ENCODE data around the gene METRN.
"Not testable (repeated sequence)": the region's sequence is repeated elsewhere in the genome, so short reads cannot be mapped to it uniquely, and the experiment has no call there.

Gene METRN

DNA sequence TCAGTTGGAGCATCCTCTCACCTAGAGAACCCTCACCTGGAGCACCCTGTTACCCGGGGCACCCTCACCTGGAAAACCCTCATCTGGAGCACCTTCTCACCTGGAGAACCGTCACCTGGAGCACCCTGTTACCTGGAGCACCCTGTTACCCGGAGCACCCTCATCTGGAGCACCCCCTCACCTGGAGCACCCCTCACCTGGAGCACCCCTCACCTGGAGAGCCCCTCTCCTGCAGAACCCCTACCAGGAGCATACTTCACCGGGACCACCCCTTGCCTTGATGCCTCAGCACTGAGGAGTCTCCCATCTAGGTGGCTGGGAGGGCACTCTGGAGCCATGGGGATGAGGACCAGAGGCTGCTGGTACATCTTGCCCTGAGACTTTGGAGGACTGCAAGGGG is 6.0 kb upstream of the METRN start:
- no peak for DNase-seq (ENCODE audit: low read depth in 2 of 3, low spot score in 2 of 3)

DNA sequence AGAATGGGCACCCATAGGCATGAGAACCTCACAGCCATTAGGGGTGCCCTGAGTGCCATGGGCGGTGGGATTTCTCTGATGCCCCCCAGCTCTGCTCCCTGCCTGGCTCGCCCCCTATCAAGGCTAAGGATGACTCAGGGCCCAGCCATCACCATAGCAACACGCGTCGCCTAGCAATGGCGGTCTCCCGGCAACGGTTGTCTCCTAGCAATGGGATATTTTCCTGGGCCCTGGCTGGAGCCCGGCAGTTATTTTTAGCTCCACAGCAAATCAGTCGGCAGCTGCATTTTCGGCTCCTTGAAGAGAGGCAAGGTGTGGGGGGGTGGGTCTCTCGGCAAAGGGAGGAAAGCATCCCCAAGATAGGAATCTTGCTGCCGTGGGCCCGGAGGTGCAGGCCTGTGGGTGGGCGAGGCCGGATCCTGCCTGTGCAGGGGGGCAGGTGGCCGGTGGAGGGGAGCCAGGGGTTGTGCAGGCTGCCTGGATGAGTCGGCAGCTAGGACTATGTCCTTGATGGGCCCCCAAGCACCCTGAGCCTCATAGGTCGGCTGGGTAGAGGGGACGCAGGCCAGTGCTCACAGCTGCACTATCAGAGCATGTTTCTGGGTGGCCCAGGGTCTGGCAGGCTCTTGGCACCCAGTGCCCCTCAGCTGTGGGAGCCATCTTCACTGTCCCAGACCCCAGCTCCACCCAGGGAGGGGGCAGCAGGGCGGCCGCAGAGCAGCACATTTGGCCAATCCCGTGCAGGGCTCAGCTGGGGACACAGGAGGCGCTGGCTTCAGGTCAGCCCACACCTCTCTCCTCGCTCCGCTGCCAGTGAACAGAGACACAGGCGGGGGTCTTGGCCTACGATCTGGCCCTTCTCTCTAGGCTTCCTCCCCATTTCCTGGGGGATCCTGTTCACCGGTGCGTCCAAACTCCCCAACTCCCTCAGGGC is 5.1 kb upstream of the METRN start:
- DNase-seq (ENCODE audit: low read depth in 2 of 3, low spot score in 2 of 3): no peak

DNA sequence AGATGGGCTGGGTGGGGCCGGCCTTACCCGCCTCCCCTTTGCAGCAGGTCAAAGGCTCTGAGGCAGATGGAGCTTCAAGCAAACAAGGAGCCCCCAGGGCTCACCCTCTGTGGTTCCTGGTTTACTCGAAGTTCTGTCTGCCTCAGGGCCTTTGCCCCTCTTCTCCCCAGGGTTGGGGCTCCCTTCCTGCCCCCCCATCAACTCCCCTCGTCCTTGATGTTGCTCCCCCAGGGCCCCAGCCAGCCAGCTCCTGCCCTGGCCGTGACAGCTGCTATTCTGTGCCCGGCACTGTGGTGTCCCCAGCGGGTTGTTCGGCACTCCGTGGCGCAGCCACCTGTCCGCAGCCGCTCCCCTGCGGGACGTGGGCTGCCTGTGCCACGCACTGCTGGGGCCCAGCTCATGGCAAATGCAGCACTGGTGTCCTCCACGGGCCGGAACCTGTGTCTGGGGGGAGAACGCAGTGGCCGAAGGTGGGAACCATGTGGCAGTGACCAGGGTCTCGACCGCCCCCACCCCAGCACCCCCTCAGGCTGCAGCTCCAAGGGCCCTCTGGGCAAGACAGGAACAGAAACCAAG is 4.3 kb upstream of the METRN start:
- no peak for DNase-seq (ENCODE audit: low read depth in 2 of 3, low spot score in 2 of 3)

DNA sequence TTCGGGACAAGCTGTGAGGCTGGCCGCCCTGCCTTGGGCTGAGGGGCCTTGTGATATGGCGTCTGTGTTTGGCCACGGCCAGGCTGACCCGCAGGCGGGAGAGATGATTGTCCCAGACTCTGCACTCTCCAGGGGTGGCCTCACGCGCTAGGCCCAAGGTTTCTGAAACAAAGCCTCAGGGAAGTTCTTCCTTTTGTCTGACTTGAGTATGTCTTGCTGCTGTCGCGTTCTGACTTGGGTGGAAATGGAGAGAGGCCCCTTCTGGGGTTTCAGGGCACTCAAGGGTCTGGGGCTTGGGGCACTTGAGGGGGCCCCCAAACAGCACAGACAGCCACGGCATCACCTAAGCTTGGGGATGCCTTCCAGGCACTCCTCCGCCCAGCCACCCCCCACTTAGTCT is 3.8 kb upstream of the METRN start:
- no peak for DNase-seq (ENCODE audit: low read depth in 2 of 3, low spot score in 2 of 3)

DNA sequence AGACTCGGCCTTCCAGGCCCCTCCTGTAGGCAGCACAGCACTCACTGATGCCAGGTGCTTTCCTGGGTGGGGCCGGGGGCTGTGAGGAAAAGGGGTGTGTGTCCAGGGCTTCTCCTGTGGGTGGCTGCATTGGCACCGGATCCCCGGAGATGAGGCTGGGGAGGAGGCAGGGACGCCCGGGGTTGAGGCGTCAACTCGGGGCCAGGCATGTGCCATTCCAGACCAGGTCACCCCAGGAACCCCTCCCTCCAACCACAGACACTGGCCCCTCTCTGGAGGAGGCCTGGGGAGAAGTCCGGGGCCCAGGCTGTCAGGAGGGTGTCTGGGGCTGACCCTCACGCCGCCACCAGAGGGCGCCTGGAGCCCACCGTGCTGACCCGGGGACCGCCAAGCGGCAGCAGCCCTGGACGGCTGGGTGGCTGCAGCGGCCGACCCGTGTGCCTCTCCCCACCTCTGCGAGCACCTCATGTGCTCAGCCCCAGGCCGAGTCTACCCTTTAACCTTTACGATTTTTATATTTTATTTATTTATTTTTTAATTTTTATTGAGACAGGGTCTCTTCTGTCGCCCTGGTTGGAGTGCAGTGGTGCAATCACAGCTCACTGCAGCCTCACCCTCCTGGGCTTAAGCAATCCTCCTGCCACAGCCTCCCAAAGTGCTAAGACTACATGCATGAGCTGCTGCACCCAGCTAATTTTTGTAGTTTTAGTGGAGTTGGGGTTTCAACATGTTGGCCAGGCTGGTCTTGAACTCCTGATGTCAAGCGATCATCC is 3.2 kb upstream of the METRN start:
- DNase-seq (ENCODE audit: low read depth in 2 of 3, low spot score in 2 of 3): peak in 2 of 3 experiments; percentile 74 to 81

DNA sequence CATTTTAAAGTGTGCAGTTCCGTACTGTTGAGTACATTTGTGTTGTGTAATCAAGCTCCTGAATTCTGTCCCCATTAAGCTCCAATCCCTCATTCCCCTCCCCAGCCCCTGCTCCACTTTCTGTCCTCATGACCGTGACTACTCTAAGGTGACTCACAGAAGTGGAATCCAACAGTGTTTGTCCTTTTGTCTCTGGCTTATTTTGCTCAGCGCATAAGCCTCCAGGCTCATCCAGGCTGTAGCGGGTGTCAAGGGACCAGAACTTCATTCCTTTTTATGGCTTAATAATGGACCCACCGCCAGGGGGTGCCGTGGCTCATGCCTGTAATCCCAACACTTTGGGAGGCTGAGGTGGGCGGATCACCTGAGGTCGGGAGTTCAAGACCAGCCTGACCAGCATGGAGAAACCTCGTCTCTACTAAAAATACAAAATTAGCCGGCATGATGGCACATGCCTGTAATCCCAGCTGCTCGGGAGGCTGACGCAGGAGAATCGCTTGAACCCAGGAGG is 2.1 kb upstream of the METRN start:
- DNase-seq (ENCODE audit: low read depth in 2 of 3, low spot score in 2 of 3): not testable (repeated sequence)

DNA sequence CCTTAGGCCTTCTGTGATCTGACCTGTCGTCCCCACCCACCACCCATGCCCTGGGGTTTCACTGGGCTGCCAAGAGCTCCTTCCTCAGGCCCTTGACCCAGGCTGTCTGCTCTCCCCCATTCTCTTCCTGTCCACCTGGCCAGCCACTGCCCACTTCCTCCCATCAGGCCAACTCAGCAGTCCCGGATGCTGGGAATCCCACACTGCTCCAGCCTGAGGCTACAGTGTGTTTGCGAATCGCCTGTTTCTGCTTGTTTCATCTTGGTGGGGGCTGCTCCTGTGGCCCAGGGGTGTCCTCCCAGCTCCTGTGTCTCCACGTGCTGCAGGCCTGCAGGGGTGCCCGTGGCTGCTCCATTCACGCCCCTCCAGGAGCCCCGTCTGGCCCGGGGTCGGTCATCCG is 839 bp upstream of the METRN start:
- no peak for DNase-seq (ENCODE audit: low read depth in 2 of 3, low spot score in 2 of 3)

DNA sequence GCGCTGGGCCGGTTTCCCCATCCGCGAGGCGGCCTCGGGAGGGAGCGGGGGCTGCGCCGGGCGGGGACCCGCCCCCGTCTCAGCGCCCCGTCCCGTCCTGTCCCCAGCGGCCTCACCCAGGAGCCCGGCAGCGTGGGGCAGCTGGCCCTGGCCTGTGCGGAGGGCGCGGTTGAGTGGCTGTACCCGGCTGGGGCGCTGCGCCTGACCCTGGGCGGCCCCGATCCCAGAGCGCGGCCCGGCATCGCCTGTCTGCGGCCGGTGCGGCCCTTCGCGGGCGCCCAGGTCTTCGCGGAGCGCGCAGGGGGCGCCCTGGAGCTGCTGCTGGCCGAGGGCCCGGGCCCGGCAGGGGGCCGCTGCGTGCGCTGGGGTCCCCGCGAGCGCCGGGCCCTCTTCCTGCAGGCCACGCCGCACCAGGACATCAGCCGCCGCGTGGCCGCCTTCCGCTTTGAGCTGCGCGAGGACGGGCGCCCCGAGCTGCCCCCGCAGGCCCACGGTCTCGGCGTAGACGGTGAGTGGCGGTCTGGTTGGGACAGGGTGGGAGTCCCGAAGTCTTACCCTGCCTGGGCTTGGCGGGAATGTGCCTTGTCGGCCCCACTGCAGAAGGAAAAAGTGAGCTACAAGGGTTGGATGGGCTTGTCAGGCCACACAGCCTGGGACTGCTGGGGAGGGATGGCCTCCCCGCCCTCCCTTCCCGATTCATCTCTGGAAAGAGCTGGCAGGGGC is 720 bp downstream of the METRN start:
- no peak for DNase-seq (ENCODE audit: low read depth in 2 of 3, low spot score in 2 of 3)

DNA sequence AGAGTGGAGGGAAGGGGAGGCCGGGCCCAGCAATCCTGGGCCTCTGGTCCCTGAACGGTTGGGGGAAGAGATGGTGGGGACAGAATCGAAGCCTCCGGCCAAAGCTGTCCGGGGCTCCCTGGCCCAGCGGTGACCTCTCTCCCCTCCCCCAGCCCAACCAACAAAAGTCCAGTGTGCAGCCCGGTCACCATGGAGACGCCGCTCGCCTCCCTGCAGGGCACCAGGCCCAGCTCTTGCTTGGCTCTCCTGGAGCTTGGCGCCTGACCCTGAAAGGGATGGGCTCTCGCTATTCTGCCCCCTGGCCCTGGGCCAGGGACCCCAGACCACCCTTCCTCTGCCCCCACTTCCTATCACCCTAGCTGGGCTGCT is 1.3 kb downstream of the METRN start:
- DNase-seq (ENCODE audit: low read depth in 2 of 3, low spot score in 2 of 3): no peak

DNA sequence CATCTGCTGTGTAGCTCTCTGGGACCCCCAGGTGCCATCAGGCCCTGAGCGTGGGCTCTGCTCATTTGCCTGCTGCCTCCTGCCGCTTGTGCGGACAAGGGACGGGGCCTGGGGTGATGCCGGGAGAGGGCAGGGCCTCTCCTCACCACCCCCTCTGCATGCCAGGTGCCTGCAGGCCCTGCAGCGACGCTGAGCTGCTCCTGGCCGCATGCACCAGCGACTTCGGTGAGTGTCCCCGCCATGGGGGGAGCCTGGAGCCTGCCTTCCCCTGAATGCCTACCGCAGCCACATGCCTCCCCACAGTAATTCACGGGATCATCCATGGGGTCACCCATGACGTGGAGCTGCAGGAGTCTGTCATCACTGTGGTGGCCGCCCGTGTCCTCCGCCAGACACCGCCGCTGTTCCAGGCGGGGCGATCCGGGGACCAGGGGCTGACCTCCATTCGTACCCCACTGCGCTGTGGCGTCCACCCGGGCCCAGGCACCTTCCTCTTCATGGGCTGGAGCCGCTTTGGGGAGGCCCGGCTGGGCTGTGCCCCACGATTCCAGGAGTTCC is 1.9 kb downstream of the METRN start:
- DNase-seq (ENCODE audit: low read depth in 2 of 3, low spot score in 2 of 3): no peak

DNA sequence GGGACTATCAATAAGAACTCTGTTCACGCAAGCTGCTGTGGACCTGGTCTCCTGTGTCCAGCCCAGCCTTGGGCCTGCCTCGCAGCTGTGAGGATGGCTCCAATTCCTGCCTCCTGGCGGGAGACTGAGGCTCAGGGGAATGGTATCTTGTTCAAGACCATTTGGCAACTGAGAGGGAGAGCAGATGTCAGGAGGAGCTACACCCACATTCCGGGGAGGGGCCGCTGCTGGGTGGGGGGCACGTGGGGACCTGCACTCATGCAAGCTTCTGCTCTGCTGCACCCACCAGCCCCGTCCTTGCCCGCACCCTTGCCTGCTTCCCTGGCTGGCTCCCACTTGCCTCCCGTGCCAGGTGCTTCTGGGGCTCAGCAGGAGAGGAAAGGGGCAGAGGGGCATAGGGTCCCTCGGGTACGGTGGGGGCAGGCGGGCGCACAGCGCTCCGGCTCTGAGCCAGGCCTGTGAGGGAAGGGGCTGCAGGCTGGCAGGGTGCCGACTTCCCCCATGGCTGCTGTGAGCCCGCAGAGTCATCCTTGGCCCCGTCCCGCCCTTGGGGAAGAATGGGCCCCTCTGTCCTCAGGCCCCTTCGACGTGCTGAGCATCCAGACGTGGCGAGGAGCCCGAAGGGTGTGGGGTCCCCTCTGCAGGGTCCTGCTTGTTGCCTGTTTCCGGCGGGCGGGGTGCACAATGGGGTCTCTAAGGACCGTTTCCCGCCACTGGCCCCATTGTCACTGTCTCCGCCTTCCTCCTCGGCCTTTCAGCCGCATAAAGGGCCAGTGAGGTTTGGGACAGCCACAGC is 2.7 kb downstream of the METRN start:
- no peak for DNase-seq (ENCODE audit: low read depth in 2 of 3, low spot score in 2 of 3)

DNA sequence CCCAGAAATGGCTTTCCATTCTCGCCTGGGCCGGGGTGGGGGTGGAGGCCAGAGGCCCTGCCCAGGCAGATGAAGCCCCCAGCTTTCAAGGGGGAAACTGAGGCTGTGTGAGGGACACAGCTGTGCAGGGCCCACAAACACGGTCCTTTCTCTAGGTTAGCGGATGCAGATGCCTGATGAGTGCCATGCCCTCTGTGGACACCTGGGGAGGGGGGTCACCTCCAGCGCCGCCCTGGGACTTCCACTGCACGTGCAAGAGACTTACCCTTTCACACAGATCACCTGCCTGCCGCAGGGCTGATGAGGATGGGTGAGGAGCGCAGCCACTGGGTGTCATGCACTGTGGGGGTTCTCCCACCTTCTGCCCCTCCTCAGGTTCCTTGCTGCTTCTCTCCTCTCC is 3.5 kb downstream of the METRN start:
- DNase-seq (ENCODE audit: low read depth in 2 of 3, low spot score in 2 of 3): no peak

DNA sequence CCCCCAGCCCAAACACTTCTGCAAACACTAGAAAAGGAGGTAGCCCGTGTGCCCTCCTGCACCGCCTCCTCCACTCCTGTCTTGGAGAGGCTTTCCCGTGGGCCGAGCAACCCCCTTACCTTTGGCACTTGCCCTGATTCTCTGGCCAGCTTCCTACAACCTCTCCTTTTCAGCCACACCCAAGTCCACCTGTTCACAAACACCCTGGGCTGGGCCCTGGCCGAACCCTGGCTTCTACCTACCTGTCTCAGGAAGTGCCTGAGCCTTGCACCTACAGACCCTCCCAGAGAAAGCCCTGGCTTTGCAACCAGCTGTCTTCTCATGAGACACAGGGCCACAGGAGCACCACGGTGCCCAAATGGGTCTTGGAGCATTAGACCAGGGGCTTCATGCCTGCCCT is 4.0 kb downstream of the METRN start:
- DNase-seq (ENCODE audit: low read depth in 2 of 3, low spot score in 2 of 3): no peak

DNA sequence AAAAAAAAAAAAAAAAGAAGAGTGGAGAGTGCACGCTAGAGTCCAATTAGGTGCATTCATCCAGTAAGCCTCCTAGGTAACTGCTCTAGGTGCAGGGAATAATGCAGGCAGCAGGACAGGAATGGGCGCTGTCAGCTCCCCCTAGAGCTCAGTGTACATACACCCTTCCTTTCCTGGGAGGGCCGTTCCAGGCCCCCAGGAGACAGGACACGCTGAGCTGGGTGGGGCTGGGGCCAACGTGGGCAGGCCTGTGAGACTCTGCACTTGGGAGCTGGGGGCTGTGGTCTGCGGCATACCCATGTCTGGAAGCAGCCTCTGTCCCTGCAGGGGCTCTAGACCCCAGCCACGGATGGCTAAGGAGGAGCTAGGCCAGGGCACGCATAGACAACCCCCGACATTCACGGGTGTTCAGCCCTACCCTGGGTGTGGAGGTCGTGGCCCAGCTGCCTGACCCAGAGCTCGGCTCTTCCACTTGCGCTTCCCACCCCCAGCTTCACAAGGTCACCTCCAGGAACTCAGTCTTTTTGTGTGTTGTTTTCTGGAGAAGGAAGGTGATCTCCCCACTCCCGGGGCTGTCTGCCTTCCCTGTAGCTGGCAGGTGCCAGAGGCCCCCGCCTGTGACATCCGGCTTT is 5.0 kb downstream of the METRN start:
- DNase-seq (ENCODE audit: low read depth in 2 of 3, low spot score in 2 of 3): no peak

DNA sequence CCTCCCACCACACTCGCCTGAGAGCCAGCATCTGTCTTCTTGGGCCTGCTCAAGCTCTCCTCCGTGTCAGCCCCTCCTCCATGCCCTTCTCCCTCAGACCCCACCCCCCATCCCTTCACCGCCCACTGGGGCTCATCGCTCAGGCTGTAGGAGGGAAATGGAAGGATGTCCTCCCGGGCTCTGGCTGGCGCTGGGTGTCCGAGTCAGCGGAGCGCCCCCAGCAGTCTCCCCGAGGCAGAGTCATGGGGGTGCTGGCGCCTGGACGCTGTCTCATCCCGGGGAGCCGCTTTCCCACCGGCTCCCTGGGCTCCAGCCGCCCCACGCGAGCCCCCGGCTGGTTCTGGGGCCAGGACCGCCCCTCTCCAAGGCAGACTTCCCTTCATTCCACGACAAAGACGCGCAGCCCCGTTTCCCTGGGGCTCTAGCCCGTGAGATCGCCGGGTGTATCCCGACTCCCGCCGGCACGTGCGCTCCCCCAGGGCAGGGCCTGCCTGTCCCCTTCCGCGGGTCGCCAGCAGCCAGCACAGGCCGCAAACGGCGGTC is 5.6 kb downstream of the METRN start:
- DNase-seq (ENCODE audit: low read depth in 2 of 3, low spot score in 2 of 3): no peak

DNA sequence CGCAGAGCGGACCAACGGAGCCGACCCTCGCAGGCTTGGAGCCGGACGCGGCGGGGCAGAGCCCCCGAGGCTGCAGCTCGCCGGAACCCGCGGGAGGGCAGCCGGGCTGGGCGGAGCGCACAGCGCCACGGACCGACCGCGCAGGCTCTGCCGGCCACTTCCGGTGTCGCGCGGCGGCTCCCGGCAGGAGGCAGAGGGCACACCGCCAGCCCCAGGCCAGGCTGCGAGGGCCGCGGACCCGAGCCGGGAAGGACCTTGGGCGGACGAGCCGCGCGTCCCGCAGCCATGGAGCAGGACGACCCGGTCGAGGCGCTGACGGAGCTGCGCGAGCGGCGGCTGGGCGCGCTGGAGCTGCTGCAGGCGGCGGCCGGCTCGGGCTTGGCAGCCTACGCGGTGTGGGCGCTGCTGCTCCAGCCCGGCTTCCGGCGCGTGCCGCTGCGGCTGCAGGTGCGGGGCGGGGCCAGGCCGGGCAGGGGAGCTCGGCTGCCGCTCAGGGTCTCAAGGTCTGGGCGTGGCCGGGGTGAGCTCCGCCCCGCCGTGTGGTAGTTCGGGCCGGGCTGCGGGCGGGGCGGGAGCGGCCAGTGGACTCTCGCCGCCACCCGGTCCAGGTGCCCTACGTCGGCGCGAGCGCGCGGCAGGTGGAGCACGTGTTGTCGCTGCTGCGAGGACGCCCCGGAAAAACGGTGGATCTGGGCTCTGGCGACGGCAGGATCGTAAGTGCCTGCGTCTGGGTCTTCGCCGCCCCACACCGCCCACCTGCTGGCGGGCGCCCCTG is 6.3 kb downstream of the METRN start, which contains the start of gene ANTKMT:
ANTKMT (plus strand) TSS at position 157 of the 775 bp plus-strand sequence; CDS start at position 286, 129 bp downstream.
- peak in 2 of 3 experiments; percentile 49 to 75 for DNase-seq (ENCODE audit: low read depth in 2 of 3, low spot score in 2 of 3)

DNA sequence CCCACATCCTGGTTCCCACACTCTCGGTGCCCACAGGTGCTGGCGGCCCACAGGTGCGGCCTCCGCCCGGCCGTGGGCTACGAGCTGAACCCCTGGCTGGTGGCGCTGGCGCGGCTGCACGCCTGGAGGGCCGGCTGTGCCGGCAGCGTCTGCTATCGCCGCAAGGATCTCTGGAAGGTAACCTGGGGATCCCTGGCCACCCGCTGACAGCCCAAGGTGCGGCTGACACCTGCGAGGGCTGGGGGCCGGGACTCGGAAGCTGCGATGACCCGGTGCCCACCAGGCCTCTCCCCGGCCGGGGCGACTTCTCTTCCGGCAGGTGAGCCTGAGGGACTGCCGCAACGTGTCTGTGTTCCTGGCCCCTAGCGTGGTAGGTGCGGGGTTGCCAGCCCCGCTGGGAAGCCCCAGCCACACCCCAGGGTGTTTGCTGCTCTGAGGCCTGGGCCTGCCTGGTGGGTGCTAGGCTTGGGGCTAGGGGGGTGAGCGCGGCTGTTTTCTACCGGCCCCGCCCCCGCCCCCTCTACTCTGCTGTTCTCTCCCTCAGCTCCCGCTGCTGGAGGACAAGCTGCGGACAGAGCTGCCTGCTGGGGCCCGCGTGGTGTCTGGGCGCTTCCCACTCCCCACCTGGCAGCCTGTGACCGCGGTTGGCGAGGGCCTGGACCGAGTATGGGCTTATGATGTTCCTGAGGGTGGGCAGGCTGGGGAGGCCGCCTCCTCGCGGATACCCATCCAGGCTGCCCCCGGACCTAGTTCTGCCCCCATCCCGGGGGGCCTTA is 7.0 kb downstream of the METRN start:
- DNase-seq (ENCODE audit: low read depth in 2 of 3, low spot score in 2 of 3): no peak
